ENCODE results near the gene TIGD2. TPM values are rescaled to one million over a fixed set of nuclear protein-coding genes. Genes with fewer than 3 reads are reported as not detected.

TIGD2 gene
- total RNA-seq, 1 donor from 2014 or later: 9.2 TPM

- no peak overlapping the region for H3K4me3 Mint-ChIP-seq (ENCODE audit: low read depth)
- DNase-seq (ENCODE audit: low spot score, unreplicated experiment): no peak
- peaks cover 2% of the 10 kb centered on the region for H3K36me3 Mint-ChIP-seq (ENCODE audit: insufficient read depth)
- TF ChIP-seq CTCF (IDR thresholded peaks at IDR 0.05; ENCODE audit: unreplicated experiment): no peak
- H3K4me1 Mint-ChIP-seq (ENCODE audit: low read depth): peaks cover 12% of the 10 kb centered on the region
- no peaks in the 10 kb centered on the region for H3K27me3 Mint-ChIP-seq
- H3K27ac Mint-ChIP-seq: no peak overlapping the region
- H3K9me3 Mint-ChIP-seq (ENCODE audit: low read depth): peaks cover 3% of the 10 kb centered on the region
Measured at GRCh38 chr4:89125901-89126782, 14.8 kb downstream of the TIGD2 start.

DNA sequence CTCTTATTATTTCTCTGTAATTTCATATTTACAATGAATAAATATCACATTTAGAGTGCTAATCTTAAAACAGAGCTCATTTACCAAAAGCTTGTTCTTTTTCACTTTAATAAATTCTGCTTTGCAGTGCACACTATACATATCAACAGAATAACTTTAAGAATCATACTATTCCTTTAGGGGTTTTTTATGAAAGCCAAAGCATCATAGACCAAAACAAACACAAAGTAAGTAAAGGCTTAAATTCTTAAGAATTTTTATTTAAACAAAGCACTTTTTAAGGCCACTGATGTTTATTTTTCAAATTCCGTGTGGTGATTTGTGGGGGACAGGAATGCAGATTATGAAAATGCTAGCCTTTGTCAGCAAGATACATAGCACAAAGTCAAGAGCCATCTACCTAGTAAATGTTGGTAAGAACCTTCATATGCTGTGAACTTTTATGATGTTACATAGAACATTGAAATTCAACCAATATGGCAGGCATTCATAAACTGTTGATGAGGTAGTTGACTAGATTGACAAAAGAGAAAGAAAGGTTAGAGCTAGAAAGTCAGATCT is 17.8 kb downstream of the TIGD2 start:
- H3K36me3 Mint-ChIP-seq (ENCODE audit: insufficient read depth): no peaks in the 10 kb centered on the region
- TF ChIP-seq CTCF (IDR thresholded peaks at IDR 0.05; ENCODE audit: unreplicated experiment): no peak
- no peak overlapping the region for H3K27ac Mint-ChIP-seq
- H3K27me3 Mint-ChIP-seq: no peaks in the 10 kb centered on the region
- H3K9me3 Mint-ChIP-seq (ENCODE audit: low read depth): no peaks in the 10 kb centered on the region
- no peak for DNase-seq (ENCODE audit: low spot score, unreplicated experiment)
- peaks cover 5% of the 10 kb centered on the region for H3K4me1 Mint-ChIP-seq (ENCODE audit: low read depth)
- no peak overlapping the region for H3K4me3 Mint-ChIP-seq (ENCODE audit: low read depth)

GRCh38 chr4:89134775-89135319 is 23.5 kb downstream of the TIGD2 start:
- no peaks in the 10 kb centered on the region for H3K27me3 Mint-ChIP-seq
- no peak for DNase-seq (ENCODE audit: low spot score, unreplicated experiment)
- H3K27ac Mint-ChIP-seq: no peak overlapping the region
- no peak for TF ChIP-seq CTCF (IDR thresholded peaks at IDR 0.05; ENCODE audit: unreplicated experiment)
- H3K4me3 Mint-ChIP-seq (ENCODE audit: low read depth): no peak overlapping the region
- no peaks in the 10 kb centered on the region for H3K4me1 Mint-ChIP-seq (ENCODE audit: low read depth)
- H3K36me3 Mint-ChIP-seq (ENCODE audit: insufficient read depth): no peaks in the 10 kb centered on the region
- H3K9me3 Mint-ChIP-seq (ENCODE audit: low read depth): no peaks in the 10 kb centered on the region

- Mint-ChIP-seq H3K9me3 (ENCODE audit: low read depth) (no peaks in the 10 kb centered on the region), H3K4me3 (ENCODE audit: low read depth) (no peak overlapping the region), H3K4me1 (ENCODE audit: low read depth) (no peaks in the 10 kb centered on the region), H3K27me3 (no peaks in the 10 kb centered on the region), H3K27ac (no peak overlapping the region), H3K36me3 (ENCODE audit: insufficient read depth) (no peaks in the 10 kb centered on the region)
- TF ChIP-seq CTCF (IDR thresholded peaks at IDR 0.05; ENCODE audit: unreplicated experiment): no peak
- no peak for DNase-seq (ENCODE audit: low spot score, unreplicated experiment)
Measured at GRCh38 chr4:89136525-89136924, 25.2 kb downstream of the TIGD2 start.

GRCh38 chr4:89137231-89137630 is 25.9 kb downstream of the TIGD2 start:
- no peaks in the 10 kb centered on the region for H3K36me3 Mint-ChIP-seq (ENCODE audit: insufficient read depth)
- no peak for TF ChIP-seq CTCF (IDR thresholded peaks at IDR 0.05; ENCODE audit: unreplicated experiment)

More at GRCh38 chr4:89137231-89137630, 25.9 kb downstream of the TIGD2 start:
- Mint-ChIP-seq H3K9me3 (ENCODE audit: low read depth) (no peaks in the 10 kb centered on the region), H3K4me1 (ENCODE audit: low read depth) (no peaks in the 10 kb centered on the region), H3K4me3 (ENCODE audit: low read depth) (no peak overlapping the region), H3K27me3 (no peaks in the 10 kb centered on the region), H3K27ac (no peak overlapping the region)
- no peak for DNase-seq (ENCODE audit: low spot score, unreplicated experiment)

Data from progenitor cell of endocrine pancreas (in vitro differentiated cells).